IPS DF 4.7 (cell line): ENCODE measurements around the gene TACR2.

ENCODE experiments used
- DNase-seq: peaks from one replicate; pipeline ENCODE4 v3.0.0-alpha.2; 2013; ENCODE audit warnings: low spot score; ENCODE audit errors: extremely low read depth

TACR2 gene

DNA sequence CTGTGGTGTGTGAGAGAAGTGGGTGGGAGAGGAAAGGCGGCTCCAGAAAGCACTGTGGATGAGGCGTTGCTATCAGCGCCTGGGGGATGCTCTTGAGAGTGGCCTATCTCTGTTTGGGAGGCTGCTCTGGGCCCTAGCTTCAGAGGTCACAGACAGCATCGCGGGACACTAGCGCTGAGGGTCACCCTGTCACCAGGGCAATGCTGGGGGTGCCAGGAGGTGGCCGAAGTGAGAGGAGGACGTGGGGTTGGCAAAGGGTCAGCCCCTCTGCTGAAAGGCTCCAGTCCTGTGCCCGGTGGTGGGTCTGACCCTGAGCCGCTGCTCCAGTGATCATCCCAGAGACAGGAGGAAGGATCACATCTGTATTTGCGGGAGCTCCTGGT is 3.0 kb upstream of the TACR2 start:
- DNase-seq: no peak

DNA sequence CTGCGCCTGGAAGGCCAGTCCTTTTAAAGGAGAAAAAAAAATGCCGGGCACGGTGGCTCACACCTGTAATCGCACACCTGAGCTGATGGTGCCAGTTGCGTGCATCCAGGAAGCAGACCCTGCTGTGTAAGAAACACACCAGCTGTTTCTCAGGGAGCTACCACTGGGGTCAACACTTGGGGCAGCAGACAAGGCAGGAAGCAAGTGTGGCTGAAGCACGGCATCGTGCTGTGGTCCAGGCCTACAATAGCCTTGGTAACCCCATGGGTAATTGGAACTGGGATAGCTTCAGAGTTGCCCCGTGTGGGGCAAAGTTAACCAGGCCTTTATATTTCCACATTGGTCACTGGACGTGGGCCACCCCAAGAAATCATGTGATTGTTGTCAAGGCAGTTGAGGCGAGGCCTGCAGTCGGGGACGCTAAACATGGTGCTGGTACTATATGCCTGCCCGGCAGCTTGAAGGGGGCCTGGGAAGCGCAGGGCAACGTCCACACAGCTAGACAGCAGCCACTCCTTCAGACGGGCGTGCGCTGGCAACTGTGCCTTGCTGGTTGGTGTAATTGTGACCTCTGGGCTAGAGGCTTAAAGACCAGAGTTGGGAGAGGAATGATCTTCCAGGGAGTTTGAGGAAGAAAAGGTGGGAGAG is 2.5 kb upstream of the TACR2 start:
- DNase-seq: no peak

DNA sequence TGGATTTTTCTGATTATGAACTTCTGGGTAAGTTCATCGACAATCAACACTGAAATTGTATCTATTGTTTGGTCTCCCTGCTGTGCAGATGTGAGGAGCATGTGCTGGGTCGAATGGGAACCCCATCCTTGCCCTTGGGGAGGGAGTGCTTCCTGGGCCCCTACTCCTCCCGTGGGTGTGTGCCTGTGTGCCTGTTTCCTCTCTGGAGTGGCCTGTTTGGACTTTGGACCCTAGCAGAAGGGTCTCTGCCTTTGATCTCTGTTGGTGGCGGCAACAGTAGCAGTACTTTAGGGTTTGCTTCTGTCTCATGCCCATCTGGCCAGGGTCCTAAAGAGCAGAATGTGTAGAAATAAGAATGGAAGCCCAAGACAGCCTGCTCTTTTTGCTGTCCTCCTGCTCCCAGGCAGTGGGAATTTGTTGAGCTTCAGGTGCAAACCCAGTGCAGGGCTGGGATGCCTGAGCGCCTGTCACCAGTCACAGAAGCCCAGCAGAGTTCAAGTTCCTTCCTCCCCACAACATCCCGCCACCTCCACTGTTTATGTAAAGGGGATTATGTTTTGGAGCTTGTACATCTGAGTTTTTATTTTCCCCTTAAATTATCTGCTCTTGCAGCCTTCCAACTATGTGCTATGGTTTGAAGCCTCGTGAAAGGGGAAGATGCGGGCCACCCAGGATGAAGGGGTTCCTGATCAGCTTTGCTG is 1.5 kb upstream of the TACR2 start:
- DNase-seq: no peak

DNA sequence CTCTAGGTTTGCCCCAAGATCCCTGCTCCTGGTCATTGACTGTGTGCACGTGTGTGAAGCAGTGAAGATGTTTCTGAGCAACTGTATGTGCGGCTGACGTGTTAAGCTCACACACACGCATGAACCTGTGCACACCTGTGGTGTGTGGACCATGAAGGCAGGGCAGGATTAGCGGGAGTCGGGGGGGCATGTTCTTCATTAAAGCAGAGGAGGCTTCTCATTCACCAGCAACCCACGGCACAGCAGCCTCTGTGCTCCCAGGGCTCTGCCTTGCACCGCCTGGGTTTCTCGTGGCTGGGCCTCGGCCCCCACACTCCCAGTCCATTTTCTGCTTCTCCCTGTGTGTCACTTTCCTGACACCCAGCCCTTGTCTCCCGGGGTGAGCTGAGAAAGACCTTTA is 824 bp upstream of the TACR2 start:
- no peak for DNase-seq

DNA sequence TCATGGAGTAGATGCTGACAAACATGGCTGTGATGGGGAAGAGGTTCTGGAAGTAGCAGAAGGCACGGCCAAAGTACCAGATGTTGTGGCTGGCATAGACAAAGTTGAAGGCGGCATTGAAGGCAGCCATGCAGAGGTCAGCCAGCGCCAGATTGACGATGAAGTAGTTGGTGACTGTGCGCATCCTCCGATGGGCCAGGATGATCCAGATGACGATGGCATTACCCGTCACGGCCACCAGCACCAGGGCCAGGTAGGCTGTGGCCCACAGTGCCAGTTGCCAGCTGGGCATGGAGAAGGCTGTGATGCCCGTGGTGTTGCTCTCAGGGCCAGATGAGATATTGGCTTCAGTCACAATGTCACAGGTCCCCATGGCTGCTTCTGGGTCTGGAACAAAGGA is 767 bp downstream of the TACR2 start:
- DNase-seq: no peak

DNA sequence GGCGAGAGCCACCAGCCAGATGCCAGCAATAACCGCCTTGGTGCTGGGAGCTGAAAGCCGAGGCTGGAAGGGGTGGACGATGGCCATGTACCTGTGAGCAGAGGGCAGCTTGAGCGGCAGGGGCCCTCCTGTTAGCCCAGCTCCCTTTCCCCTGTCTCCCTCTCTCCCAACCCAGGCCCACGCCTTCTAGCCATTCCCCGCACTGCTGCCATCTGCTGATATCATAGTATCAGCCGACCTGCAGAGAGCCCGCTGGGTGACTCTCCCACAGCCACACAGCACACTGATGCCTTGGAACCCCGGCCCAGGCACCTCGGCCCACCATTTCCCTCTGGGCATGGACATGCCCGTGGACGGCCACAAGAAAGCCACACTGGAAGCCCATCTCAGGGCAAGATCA is 1.7 kb downstream of the TACR2 start:
- no peak for DNase-seq

DNA sequence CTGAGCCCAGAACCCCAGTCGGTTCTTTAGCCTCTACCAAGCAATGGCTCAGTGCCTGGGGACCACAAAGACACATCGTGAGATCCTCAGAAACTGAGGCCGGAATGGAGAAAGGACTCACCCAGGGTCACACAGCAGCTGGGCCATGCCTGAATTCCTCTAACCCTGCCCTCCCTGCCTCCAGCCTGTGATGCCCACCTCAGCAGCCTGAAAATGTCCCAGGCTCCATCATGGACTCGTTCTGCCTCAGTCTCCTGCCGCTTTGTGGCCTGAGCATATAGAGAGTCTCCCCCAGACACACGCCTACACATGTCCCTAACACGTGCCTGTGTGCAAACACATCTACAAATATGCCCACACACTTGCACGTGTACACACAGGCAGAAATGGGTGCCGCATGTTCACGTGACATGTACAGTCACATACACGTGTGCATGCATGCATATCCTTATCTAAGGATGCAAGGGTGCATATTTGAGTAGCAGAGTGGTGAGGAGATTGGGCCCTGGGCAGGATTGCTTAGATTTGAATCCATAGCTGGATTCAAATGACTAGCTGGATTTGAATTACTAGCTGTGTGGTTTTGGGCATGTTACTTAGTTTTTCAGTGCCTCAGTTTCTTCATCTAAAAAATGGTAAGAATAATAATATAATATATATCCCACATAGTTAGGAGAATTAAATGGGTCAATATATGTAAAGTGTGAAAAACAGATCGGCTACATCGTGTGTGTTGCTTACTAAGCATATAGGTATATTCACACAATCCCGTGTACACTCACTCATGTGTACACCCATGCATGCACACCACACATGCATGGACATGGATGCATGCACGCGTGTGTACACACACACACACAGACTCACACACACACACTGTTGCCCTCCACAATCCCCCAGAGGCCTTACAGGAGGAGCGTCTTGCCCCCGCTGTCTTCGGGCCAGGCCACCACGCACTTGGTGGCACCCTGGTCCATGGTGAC is 2.4 kb downstream of the TACR2 start:
- DNase-seq: no peak

DNA sequence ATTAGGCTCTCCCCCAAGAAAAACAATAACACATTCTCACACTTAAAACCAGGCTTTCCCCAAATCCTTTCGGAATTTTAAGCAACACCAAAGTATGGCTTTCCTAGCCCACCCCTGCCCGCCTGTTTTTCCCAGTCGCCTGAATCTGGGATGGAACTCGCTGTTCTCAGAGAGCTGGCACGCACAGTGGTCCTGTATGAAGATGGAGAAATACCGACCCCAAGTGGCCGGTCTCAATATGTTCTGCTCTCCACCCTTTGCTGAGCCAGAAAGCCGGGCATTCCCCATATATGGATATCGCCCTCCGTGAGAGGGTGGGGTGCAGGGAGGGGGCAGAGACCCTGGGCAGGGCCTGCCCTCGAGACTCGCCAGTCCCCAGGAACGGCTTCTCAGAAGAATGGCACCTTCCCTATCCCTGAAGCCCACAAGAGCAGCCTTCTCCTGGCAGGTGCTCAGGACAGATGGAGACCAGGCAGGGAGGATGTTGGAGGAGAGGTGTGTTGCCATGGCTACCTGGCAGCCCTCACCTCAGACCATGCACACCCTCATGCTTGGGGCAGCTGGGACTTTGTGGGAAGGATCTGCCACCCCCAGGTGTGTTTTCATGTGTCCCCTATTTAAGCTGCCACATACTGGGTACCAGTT is 3.4 kb downstream of the TACR2 start:
- DNase-seq: no peak

DNA sequence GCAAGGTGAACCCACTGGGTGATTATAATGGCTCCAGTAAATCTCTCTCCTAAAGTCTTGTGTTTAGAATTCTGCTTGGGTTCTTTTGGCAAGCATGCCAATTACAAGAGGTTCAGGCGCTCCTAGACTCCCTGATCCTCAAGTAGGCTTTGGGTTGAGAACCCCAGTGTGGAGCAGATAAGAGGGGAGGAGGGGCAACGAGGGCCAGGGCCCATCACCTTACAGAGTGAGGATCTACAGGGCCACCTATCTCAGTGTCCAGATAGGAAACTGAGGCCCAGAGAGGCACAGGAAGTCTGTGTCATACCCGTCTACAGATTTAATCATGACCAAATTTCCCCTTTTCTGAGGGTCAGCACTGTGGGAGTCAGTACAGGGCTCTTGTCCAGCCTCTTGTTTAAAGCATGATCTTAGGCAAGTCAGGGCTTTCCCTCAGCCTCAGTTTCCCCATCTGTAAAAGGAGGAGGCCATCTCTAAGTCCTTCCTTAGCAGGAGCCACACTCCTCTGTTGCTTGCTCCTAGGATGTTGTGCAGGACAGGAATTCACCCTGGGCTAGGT is 4.4 kb downstream of the TACR2 start:
- no peak for DNase-seq

DNA sequence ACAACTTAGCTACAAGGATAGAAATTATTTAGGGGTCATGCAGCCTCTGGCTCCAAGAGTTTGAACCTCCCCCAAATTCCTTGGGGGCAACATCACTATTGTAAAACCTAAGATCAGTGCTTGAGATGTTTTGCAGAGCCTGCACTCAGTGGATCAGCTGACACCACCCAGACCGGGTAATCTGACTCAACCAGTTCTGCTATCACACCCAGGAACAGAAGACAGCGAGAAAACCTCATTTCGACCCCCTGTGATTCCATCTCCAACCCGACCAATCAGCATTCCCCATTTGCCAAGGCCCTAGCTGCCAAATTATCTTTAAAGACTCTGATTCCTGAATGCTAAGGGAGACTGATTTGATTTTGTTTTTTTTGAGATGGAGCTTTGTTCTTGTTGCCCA is 5.2 kb downstream of the TACR2 start:
- DNase-seq: no peak

DNA sequence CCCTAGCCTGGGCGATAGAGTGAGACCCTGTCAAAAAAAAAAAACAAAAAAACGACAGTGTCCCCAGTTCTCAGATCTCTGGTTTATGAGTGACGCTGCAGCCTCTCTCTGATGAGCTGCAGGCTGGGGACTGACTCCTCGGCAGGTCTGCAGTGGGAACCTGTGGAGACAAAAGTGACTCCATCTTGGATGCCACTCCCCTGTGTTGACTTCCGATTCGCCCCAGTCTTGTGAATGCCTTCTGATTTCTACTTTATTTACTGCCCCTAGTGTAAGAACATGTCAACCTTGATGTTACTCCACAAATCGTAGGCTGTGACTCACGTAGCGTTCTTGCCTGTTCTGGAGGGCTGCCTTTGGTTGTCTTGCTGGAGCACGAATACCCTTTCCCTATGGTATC is 6.2 kb downstream of the TACR2 start:
- DNase-seq: no peak

DNA sequence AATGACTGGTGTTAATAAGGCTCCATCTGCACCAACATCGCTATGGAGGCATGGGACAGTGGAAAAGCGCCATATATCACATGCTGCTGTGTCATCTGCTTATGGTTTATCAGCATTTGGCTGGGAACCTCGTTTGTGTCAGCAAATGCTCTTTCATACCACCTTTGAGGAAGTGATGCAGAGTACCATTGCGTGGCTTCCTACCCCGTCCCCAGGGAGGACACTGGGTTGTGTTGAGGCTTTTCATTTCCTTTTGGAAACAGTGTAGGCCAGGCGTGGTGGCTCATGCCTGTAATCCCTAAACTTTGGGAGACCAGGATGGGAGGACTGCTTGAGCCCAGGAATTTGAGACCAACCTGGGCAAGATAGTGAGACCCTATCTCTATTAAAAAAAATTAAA is 6.8 kb downstream of the TACR2 start:
- no peak for DNase-seq

DNA sequence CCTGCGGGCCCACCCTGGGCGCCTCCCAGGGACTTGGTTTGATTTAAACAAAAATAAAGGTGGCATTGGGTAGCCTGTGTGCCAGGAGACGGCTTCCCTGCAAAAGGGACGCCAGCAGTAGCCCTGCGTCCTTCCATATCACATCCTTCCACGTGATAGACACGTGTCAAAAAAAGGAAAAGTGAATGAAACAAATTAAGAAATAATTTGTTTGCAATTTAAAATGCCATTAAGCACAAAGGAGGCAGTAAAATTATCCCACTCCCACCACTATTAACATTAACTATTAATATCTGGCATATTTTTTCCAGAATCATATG is 7.6 kb downstream of the TACR2 start:
- DNase-seq: no peak

DNA sequence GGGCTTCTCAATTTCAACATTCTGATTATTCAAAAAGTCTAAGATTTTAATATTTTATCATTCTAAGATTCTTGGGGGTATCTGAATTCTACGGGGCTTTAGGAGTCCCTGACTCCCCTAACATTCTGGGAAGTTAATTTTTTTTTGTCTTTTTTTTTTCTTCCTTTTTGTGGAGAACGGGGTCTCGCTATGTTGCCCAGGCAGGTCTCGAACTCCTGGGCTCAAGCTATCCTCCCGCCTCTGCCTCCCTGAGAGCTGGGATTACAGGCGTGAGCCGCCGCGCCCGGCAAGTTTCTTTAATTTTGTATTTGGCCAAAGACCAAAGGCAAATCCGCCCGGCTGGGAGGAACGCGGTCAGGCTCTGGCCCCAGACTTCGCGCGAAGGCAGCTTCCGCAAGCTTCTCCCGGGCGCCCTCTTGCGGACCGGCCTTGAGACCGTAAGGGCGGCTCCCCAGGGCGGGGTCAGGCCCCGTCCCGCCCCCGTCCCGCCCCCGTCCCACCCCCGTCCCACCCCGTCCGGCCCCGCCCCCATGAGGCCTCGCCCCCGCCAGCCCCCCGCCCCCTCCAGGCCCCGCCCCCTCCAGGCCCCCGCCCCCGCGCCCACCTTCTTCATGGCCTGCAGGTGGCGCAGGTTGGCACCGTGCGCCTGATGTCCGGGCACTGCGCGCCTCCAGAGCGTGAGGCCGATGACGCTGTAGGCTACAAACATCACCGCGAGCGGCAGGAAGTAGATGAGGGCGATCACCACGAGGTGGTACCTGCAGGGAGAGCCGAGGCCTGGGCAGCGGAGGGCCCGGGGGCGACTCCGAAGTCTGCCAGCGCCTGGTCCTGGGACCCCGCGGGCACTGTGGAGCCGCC is 8.2 kb downstream of the TACR2 start:
- no peak for DNase-seq

DNA sequence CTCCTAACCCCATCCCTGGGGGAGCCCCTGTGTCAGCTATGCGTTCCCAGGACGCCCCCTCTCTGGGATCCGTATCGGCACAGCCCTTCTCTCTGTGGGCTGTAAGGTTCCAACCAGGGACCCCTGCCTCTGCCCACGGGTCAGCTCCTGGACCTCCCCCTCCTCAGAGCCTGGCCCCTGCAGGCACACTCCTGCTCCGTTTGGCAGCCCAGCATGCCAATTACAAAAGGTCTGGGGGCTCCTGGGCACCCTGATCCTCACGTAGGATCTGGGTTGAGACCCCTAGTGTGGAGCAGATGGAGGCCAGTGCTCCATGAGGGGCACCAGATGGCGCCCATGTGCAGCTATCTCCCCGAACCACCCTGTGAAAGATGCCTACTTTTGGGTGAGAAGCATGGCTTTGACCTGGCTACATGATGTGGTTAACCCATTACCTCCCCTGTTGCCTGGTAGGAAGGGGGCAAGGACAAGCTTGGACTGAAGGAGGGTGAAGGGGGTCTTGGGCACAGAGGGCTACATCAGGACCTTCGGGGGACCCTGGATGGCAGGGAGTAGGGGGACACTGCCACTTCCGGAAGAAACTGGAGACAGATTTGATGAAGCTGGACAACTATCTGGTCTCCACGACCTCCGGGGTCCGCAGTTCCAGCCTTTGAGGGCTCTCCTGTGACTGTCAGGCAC is 9.0 kb downstream of the TACR2 start:
- DNase-seq: no peak

DNA sequence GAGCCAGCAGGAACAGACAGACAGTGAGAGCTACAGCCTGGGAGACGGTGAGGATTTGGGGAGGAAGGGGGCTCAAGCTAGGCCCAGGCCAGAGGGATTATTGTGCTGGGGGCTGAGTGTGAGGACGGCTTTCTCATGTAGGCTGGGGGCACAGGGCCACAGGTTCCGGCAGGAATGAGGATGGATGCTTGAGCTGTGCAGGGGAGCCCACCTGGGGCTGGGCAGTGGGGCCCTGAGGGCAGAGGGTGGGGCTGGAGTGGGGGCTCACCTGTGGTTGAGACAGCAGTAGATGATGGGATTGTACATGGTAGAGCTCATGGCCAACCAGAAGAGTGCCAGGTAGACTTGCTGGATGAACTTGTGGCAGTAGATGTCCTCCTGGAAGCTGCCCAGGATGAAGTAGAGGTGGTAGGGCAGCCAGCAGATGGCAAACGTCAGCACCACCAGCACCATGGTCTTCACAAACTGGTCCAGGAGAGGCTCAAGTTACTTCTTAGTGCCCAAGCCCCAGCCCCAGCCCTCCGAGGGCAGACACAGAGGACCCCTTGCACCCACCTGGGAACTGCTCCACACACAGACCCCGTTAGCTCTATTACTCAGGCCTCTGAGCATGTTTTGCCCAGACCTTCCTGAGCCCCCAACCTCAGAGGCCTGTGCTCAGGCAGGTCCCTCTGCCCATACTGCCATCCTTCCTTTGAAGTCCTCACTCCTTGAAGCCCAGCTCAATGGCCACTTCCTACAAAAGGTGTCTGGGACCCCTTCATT is 9.7 kb downstream of the TACR2 start:
- DNase-seq: no peak

DNA sequence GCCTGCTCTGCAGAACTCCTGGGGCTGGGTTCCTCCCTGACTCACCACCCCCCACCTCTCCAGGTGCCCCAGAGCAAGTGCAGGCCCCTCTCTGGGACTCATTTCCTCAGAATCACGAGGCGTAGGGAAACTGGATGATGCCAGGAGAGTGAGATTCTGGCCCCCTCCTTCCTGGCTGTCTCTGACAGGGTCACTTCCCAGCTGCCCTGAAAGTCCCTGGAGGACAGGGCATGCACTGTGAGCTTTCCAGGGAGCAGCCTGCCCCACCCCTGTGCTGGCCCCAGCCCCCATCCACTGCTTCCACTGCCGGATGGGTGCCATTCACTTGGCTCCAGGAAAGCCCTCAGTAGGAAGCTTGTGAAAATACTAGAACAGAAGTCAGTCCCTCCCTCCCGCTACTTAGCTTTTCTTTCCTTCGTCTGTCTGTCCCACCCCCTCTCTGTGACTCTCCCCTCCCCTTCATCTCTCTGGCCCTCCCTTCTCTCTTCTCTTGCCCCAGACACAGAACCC is 10.4 kb downstream of the TACR2 start:
- DNase-seq: no peak

DNA sequence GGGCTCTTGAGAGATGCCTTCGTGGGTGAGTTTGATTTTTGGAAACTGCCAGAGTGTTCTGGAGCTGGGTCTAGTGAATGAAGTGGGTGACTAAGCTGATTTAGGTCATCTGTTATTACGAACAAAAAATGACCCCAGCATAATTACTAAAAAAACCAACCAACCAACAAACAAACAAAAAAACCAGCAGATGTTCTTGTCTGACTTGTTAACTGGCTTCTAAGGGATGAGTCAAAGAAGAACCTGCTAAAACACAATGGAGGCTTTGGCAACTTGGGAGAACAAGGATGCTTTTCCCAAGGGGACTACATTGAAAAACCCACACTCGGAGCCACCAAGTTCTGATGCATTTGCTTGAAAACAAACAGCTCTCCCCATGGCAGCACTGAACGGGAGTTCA is 11.5 kb downstream of the TACR2 start:
- DNase-seq: no peak

DNA sequence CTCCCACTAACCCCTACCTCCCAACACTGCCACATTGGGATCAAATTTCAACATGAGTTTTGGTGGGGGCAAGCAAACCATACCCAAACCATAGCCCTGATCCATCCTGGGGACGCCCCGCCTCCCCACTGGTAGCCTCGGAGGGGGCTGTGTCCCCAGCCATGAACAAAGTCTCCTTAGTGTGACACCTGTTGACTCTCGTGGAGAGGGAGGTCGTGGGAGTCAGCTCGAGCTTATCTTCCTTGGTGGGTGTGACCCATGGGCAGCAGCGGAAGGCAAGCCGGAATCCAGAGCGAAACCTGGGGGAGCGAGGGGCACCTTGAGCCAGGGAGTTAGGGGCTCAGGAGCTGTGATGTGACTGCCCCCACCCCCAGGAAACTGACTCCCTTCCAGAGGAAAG is 11.9 kb downstream of the TACR2 start:
- no peak for DNase-seq
